GM21717 (cell line): Measurements from ENCODE around the gene BCAT1.
A peak's percentile ranks its signal among the peaks of the same experiment; 100 is the strongest.
"Not testable (repeated sequence)": the region's sequence is repeated elsewhere in the genome, so short reads cannot be mapped to it uniquely, and the experiment has no call there.

ENCODE experiments used
- ATAC-seq: cut with Tn5 transposase; IDR thresholded peaks from one replicate; pipeline ENCODE4 v1.9.1; 2021; ENCODE audit warnings: mild to moderate bottlenecking, moderate library complexity; ENCODE audit not compliant: unreplicated experiment

BCAT1 gene

DNA sequence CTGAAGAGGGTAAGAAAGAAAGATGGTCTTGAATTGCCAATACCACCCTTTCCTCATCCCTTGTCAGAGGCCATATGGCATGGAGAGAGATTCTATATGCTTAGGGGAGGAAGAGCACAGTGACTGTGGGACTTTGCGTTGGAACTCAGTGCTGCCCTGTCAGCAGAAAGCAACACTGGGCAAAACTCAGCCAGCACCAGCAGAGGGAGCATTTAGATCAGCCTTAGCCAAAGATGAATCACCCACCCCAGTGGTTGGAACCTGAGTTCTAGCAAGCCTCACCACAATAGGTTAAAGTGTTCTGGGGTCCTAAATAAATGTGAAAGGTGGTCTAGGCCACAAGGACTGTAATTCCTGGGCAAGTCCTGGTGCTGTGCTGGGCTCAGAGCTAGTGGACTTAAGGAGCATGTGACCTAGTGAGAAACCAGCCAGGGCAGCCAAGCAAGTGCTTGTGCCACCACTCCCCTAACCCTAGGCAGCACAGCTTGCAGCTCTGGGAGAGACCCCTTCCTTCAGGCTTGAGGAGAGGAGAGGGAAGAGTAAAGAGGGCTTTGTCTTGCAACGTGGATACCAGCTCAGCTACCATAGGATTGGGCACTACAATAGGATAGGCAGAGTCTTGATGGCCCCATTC, 11.4 kb upstream of the BCAT1 start:
- ATAC-seq, result peak; percentile 75

DNA sequence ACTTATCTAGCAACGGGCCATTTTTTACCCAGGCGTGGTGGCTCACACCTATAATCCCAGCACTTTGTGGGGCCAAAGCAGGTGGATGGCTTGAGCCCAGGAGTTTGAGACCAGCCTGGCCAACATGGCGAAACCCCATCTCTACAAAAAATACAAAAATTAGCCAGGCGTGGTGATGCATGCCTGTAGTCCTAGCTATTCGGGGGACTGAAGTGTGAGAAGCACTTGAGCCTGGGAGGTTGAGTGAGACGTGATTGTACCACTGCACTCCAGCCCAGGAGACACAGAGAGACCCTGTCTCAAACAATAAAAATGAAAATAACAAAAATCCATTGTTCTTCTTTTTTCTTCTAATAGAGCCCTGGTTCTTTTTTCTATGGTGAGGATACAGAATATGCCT, 7.5 kb upstream of the BCAT1 start:
- not testable (repeated sequence) for ATAC-seq

DNA sequence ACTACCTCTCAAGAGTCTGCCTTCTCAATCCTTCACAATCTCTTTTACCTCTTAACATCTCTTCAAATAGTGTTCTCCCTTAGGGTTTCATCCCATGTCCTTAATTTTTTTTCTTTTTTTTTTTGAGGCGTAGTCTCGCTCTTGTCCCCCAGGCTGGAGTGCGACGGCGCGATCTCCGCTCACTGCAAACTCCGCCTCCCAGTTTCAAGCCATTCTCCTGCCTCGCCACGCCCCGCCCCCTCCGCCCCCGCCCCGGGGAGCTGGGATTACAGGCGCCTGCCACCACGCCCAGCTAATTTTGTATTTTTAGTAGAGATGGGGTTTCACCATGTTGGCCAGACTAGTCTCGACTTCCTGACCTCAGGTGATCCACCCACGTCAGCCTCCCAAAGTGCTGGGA, 7.0 kb upstream of the BCAT1 start:
- no peak for ATAC-seq

DNA sequence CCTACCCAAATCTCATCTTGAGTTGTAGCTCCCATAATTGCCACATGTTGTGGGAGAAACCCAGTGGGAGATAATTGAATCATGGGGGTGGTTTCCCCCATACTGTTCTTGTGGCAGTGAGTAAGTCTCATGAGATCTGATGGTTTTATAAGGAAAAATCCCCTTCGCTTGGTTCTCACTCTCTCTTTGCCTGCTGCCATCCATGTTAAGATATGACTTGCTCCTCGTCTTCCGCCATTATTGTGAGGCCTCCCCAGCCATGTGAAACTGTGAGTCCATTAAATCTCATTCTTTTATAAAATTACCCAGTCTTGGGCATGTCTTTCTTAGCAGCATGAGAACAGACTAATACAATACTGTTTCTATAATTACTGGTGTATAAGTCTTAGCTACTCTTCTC, 6.5 kb upstream of the BCAT1 start:
- no peak for ATAC-seq

DNA sequence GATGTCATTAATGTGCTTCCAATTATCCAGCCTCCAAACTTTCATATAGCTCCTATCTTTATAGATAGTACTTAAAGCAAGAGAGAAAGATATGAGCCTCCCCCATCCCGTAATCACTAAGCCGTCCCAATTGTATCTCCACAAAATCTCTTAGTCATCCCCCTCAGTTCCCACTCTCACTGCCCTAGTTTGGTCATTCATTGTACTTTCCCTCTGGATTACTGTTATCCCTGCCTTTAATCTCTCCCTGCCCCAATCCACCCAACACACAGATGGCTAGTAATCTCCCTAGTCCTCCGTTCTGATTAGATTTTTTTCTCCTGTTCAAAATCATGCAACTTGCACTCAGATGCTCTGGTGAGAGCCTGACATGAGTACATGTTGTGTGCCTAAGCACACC, 5.4 kb upstream of the BCAT1 start:
- no peak for ATAC-seq

DNA sequence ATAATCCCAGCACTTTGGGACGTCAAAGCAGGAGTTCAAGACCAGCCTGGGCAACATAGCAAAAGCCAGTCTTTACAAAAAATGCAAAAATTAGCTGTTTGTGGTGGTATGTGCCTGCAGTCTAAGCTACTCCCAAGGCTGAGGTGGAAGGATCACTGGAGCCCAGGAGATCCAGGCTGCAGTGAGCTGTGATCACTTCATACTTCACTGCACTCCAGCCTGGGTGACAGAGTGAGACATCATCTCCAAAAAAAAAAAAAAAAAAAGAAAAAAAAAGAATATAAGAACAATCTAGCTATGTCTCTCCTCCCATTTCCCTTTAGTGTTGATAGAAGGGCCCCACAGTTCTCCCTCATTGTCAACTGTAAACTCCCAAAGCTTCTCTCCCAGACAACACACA, 3.5 kb upstream of the BCAT1 start:
- peak; percentile 1 for ATAC-seq

DNA sequence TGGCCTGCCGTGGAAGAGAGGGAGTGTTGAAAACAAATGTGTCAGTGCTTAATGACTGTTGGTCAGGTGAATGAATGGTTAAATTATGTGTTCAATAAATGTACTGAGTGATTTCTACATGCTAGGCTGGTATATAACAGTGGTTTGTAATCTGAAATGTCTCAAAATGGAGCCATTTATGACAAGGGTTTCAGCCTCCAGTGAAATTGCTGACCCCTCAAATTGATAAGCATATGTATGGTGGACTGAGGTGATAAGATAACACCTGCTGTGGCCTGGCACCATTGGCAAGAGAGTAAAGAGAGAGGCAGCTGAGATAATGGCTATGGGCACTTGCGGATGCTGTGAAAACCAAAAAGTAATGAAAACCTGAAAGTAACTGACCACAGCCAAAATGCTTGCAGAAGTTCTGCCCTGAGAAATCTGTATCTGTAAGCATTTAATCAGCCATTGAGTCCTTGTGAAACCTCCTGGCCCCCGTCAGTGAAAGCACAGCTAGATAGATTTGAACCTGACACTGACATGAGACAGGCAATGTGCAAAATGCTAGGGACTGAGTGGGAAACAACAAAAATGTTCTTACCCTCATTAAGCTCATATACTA, 1.4 kb upstream of the BCAT1 start:
- no peak for ATAC-seq

DNA sequence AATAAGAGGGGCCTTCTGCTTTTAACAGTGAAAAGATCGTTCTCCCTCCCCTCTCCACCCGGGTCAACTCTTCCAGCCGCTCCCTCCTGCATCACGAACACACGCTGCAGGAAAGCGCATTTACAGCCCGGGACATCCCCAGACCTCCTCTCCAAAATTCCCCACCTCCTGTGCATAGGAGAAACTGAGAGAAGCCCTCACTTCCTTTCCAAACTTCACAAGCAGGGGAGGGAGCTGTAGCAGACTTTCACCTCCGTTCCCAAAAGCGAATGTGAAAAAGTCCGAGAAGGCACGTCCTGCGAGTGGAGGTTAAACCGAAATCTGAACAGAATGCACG, 513 bp downstream of the BCAT1 start:
- peak; percentile 33 for ATAC-seq

DNA sequence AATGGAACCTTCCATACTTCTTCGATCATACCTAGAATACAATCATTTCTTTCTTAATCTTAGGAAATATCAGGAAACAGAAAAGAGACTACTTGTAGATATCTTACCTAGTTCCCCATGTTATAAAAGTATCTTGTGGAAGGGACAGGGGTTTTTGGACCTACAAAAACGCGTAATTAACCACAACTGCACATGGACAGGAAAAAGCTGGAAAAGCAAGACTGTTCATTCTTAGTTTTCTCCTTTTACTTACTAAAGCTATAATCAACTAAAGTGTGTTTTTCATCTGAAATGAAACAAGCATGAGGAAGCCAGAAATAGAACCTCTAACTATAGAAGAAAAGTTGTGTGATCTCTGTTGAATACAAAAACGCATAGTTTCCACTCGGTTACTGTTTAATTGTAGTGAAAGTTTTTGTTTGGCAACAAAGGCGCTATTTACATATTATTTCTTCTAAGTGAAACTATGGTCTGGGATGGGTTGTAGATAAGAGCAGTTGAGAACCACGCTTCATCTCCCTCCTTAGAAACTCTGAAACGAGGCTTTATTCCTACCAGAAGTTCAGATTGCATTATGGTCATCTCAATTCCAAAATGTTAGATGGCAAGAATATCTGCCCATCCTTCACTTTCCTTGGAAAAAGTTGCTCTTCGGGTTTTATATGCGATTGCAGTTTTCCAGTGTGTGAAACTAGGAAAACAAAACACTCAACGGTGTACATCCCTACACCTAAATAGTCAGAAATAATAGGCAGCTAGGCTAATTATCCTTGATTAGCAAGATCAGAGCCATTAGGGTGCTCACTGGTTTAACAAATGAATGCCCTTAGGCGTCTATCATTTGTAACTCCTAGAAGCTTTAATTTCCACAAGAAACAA, 1.1 kb downstream of the BCAT1 start:
- no peak for ATAC-seq

DNA sequence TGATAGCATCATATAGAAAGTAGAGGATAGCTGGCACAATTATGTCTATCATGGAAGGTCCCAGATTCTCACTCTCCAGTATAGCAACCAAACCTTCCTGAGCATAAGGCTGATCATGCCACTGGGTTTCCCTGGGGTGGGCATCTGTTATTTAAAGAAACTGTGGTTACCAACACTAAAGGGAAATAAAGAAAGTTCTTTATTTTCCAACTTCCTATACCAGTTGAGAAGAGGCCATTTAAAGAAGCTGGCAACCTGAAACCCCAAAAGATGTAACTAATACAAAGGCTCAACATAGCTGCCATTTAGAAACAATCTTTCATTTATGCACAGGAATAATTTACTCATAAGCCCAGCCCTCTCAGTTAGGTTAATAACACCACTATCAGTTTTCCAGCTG, 3.1 kb downstream of the BCAT1 start:
- ATAC-seq, result no peak

DNA sequence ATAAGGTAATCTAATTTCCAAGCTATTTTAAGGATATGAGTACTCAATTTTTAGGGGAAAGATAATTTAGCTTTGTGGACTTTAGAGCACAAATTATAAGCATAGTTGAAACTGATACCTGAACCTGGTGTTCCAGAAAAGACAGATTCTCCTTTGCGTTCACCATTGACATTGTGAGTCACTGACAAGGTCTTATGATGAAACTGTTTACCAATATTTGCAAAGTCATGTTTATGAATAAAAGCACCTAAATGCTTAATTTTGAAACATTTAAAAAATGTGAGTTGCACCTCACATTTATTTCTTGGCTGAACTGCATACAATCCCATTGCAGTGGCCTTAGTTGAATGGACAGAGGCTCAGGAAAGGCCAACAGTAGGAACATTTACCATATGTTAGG, 3.9 kb downstream of the BCAT1 start:
- ATAC-seq, result no peak

DNA sequence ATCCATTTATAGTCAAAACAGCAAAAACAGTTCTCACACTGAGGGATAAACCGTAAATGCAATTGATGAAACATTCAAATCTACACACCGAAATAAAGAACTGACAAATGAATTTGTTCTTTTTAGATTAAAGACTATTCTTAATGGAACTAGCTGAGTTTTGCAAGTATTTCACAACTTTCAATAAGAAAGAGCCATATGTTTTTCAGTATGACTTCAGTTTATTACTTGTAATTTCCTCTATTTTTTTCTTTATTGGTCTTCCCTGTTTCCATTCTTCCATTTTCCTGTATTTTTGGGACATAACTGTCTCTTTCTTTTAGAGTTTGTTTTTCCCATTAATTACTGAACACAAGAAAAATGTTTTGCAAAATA, 4.3 kb downstream of the BCAT1 start:
- no peak for ATAC-seq

DNA sequence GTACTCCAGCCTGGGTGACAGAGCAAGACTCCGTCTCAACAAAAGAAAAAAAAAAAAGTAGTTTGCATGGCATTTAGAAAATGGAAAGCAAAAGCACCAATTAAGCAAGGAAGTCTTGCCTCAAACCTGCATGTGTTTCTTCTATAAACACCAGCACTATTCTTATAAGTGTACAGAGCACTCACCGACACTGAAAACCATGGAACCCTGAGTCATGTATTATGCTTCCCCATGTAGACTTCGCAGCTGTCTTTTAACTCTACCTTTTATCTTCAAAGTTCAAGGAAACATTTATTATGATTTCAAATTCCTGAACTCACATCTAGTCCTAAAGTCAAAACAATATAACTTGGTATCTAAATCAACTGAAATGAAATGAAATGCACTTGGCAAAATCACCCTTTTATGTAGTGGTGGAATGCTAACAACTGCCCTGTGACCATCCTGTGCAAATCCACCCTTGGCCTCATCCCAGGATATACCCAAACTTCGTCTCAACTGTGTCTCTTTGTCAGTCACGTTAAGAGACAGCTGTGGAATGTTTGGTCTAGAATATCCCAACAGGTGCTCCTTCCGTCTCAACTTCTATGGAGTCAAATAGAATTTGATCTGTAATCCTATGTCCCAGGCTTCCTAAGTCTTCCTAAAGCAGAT, 4.8 kb downstream of the BCAT1 start:
- no peak for ATAC-seq

DNA sequence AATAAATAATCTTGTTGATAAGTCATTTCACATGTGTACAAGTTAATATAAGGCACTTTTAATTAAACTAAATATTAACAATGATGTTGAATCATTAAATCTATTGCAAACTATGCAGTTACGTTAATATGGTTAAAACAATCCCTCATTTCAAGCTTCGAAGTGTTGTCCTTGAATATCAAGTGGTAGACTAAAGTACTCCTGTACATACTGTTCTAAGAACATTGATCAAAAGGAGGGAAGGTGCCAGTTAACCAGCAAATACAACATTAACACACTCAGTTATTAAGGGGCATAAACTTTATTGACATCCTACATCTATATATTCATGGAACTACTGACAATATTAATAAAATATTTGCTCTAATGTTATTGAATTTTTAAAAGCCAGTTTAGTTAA, 8.7 kb downstream of the BCAT1 start:
- no peak for ATAC-seq

DNA sequence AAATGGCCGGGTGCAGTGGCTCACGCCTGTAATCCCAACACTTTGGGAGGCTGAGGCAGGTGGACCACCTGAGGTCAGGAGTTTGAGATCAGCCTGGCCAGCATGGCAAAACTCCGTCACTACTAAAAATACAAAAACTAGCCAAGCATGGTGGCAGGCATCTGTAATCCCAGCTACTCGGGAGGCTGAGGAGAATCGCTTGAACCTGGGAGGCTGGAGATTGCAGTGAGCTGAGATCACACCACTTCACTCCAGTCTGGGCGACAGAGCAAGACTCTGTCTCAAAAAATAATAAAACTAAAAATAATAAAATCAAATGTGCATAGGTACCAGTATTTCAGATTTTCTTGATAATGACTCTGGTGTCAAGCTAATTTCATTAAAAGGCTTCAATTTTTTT, 9.3 kb downstream of the BCAT1 start:
- ATAC-seq, result not testable (repeated sequence)

DNA sequence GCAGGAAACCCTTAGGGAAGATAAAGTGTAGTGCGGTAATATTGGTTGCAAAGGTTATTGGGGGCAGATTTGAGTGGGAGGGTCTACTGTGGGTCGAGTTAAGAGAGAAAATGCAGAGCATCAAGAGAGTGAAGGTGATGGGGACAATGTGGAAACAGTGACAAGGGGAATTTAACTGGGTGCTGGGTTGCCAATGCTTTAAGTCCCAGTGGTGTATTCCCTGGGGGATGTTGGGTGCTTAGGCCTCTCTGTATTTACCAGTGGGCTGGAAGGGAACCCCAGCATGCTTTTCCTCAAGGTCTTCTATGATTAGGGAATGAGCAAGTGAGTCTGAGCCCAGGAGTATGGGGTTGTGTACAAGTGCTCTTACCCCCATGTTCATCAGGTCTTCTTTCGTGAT, 10.6 kb downstream of the BCAT1 start:
- ATAC-seq, result no peak

DNA sequence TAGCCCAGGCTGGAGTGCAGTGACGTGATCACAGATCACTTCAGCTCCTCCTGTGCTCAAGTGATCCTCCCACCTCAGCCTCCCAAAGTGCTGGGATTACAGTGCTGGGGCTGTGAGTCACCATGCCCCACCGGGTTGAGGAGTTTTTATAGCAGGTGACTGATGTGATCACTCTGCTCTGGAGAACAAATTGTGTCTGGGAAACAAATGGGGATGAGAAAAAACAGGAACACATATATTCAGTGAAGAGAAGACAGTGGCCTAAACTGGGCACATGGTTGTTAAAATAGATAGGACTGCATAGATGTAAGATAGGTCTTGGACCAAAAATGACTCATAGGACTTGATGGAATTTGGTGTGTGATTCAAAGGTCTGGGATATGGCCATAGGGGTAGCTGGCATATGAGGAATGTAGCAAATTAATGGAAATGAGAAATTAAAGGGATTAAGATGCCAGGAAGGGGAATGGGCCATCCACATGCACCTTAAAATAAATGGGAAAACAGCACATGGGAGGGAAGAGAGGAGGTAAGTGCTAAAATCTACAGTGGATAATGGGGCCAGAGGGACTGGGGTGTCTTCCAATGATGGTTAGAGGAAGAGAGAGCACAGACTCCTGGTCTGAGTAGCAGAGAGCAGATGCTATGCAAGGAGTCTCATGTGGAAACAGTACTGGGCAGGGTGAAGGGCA, 11.2 kb downstream of the BCAT1 start:
- no peak for ATAC-seq

DNA sequence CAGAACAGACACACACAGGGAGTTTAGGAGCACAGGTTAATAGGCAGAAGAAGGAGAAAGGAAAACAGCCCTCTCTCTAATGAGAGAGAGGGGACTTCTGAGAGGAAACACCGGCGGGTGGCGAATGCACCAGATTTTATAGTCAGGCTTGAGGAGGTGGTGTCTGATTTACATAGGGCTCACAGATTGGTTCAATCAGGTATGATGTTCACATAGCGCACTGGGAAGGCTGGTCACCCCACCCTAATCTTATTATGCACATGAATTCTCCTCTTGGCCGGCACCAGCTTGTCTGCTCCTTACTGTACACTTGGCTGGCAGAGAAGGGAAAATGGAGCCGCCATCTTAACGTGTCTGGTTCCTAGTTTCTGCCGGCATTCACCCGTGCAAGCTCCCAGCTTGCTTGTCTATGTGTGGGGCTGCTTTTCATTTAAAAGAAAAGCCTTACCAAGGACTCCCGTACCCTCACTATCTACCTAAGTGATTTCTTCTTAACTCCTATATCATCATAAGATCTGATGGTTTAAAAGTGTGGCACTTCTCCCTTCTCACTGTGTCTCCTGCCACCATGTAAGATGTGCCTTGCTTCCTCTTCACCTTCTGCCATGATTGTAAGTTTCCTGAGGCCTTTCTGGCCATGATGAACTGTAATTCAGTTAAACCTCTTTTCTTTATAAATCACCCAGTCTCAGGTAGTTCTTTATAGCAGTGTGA, 15.1 kb downstream of the BCAT1 start:
- ATAC-seq, result no peak

DNA sequence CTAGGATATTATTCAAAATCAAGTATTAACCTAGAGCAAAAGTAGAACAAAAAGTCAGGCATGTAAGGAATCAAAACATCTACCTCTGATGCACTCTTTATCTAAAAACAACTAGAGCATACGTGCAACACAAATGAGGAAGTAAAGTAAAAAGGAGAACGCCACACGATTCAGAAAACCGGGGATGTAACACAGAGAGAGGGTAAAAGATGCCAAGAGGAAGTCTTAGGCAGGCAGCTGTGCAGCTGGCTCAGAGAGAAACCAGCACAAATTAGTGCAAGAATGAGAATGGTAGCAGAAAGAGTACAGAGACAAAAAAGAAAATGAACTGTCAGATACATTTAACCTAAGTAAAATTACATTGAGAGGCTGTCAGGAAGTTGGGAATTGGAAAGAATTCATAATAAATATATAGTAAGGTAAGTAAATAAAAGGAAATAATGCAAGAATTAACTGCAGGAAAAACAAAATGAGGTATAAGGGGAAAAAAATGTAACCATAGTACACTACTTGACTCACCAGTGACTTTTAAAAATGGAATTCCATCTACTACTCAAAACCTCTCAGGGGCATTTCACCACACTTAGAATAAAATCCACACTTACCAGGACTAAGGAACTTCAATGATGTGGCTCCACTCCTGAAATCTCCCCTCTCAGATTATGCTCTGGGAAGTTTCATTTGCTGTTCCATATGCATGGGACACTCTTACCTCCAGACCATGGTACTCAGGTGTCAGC, 17.1 kb downstream of the BCAT1 start:
- ATAC-seq, result peak; percentile 96

DNA sequence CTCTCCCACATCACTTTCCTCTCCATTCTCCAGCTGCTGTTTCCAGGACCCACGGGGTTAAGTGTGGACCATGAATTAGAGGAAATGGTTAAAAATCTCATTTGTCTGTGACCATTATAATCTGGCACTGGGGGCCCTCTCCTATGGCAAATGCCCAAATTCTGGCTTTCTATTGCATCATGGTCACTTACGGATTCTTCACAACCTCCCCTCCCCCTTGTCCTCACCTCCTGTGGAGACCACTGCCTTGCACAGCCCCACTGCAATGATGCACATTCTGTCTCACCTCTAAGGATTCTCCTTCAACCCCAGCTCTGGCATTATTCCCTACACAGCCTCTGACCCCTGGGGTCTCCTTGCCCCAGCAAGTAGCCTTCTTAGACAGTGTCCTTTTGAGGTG, 18.9 kb downstream of the BCAT1 start:
- no peak for ATAC-seq
